DMS153 (cell line): ENCODE results near the gene ZNFX1.

Source experiments
- DNase-seq: peaks from one replicate; lab custom pipeline; 2025; lab: John Stamatoyannopoulos, UW

The ZNFX1 gene

DNA sequence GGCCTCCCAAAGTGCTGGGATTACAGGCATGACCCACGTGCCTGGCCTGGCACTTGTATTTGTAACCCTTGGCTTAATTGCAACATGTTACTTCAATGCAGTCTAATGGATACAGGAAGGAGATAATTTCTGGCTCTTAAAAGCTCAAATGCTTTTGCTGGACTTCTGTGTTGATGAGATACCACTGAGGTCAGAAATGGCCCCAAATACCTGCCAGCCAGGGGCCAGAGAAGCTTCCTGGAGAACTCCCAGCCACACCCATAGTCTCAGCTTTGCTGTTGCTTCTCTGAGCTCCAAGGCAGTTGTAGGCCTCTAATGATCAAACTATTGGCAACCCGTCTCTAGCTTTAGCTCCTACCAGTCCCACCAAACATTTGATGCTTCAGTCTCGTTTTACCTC is 14.2 kb upstream of the ZNFX1 start:
- no peak for DNase-seq

DNA sequence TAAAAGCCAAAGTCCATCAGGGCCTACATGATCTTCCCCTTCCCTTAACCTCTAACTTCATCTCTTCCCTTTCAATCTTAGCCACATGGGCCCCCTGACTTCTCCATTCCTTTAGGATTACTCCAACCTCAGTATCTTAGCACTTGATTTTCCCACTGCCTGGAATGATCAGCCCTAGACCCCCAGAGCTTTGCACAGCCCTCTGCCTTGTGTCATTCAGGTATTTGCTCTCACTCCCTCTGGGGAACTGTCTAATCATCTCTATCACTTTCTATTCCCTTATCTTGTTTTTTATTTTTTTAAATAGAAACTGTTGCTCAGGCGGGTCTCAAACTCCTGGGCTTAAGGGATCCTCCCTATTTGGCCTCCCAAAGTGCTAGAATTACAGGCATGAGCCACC is 13.3 kb upstream of the ZNFX1 start:
- no peak for DNase-seq

DNA sequence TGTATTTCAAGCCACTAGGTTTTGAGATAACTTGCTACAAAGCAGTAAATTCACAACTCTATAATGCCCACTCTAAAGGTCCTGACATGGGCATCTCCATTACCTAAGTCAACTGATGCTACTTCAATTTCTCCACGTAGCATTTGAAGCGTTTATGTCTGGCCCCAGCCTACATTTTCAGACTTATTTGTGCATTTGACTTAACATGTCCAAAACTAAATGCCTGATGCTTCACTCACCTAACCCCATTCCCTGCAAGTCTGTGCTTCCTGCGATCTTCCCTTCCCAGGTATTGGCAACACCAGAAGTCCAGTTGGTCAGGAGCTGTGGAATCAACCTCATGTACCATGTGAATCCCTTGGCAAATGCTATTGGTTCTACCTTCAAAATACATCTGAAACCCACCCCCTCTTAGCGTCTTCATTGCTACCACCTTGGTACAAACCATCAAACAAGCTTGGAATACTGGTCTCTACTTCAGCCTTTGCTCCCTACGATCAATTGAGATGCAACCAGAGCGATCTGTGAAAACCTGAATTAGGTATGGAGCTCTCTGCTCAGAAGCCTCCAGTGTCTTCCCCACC is 12.8 kb upstream of the ZNFX1 start:
- no peak for DNase-seq

GRCh38 chr20:49288784-49289696 is 11.2 kb upstream of the ZNFX1 start:
- DNase-seq, result peak; percentile 7

DNA sequence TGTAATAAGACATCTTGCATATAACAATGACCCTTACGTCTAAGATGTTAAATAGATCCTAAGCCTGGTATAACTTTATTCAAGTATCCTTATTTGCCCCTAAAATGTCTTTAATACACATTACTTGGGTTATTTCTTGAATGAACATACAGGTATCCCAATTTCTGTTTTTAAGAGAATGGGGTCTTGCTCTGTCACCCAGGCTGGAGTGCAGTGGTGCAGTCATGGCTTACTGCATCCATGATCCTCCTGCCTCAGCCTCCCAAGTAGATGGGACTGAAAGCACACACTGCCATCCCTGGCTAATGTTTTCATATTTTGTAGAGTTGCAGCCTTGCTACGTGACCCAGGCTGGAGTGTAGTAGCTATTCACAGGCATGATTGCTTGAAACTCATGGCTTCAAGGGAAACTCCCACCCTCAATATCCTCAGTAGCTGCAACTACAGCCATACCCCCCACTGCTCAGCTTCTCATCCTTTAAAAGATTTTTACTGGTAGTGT is 10.4 kb upstream of the ZNFX1 start:
- DNase-seq, result no peak

- DNase-seq, result no peak
These were observed 9.8 kb upstream of the ZNFX1 start for GRCh38 chr20:49287555-49288249.

GRCh38 chr20:49286689-49287551 is 9.1 kb upstream of the ZNFX1 start:
- DNase-seq, result no peak

DNA sequence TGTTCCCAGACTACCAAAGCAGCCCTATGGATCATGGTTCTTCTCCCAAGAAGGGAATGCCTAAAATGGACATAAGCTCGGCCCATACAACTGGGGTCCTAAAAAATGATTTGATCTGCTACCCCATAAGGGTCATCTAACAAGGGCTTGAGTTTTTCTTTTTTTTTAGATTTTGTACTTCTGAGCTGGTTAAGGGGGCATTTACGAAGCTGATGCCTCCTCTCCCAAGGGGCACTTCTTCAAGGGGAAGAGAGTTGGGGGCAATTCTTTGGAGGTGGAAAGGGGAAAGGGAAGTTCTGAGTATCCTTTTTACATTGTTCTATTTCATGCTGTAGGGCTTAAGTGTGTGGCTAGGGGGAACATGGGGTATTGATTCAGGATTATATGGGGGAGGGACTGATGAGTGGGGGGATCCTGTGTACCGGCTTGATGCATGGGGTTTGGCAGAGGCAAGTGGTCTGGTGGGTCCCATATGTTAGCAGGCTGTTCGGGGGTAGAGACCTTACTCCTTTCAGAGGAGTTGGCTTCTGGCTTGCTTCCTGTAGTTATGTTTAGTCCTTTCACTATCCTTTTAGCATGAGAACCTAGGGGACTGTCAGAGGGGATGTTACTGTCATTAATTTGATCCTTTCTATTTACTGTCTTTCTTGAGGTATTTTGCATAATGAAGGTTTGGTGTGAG is 8.1 kb upstream of the ZNFX1 start:
- DNase-seq, result no peak

DNA sequence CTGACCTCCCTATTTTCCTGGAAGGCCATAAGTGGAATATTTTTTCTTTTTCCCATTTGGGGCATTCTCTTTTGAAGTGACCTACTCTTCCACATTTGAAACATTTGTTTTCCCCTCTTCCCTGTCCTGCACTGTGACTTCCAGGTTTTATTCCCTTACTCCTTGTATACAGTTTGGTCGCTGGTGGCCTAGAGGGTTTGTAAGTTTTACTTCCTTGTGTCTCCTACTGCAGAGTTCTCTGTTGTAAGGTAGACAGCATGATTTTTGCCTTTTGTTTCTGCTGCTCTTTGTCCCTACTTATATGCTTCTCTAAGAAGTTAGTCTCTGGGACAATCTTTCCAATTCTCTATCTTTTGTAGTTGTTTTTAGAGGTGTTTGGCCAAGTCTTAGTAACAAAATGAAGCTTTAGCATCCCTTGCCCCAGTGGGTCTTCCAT is 7.4 kb upstream of the ZNFX1 start:
- DNase-seq, result no peak

- DNase-seq, result no peak
These were observed 7.0 kb upstream of the ZNFX1 start for GRCh38 chr20:49284818-49285217.

DNA sequence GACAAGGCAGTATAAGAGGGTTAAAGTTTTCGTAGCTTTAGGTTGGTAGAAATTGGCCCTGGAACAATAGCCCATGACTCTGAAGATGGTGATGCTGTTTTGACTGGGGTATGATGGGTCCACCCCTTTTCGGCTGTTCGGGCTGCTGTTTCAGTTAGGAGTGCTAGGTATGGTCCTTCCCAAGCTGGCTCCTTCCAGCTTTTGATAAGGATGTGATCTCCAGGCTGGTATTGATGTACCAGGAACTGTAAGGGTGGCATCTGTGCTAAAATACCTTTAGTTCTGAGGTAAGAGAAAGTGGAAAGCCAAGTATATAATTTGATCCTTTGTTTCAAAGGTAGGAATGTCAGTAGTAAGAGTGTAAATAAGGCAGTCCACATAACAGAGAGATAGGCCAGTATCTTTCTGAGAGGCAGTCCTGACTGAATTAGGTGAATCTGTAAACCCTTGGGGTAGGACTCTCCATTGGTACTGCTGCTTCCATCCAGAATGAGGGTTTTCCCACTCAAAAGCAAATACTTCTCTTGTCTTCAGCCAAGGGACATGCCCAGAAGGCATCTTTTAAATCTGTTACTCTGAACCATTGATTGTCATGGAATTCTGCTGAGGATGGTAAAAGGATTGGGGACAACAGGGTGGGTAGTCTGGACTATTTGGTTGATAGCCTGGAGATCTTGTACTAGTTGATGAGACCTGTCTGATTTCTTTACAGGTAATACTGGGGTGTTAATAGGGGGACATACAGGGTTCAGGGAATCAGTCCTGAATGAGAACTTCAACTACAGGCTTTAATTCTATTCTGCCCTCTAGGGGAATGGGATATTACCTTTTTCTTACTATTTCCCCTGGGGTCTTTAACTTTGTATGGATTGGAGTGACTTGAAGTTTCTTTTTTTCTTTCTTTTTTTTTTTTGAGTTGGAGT is 6.1 kb upstream of the ZNFX1 start:
- DNase-seq, result no peak

GRCh38 chr20:49283176-49283702 is 5.4 kb upstream of the ZNFX1 start:
- no peak for DNase-seq

DNA sequence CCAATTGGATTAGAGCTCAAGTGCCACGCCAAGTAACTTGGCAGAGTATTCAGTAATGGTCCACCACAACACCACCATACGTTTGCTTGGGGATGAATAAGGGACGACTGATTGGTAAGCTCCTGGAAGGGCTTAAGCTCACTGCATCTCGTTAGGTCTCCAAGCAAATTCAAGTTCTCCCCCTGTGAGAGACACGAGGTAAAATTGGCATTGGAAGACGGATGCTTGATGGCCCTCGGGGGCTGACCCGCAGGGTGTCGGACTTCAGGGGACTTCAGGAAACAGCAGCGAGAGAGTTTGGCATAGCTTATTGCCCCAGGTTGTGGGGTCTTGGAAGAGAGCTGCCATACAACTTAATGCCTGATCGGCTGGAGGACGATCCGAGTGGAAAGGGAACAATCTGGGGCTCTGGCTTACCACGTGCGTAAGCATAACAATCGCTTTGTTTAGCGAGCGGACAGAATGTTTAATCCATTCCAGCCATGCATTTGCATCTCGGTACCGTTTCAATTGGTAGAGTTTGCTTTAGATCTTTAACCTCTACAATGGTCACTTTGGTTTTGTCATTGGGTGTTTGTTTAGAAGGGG is 4.8 kb upstream of the ZNFX1 start:
- no peak for DNase-seq

GRCh38 chr20:49281913-49282467 is 4.1 kb upstream of the ZNFX1 start:
- no peak for DNase-seq

GRCh38 chr20:49281059-49281912 is 3.4 kb upstream of the ZNFX1 start:
- DNase-seq, result no peak

DNA sequence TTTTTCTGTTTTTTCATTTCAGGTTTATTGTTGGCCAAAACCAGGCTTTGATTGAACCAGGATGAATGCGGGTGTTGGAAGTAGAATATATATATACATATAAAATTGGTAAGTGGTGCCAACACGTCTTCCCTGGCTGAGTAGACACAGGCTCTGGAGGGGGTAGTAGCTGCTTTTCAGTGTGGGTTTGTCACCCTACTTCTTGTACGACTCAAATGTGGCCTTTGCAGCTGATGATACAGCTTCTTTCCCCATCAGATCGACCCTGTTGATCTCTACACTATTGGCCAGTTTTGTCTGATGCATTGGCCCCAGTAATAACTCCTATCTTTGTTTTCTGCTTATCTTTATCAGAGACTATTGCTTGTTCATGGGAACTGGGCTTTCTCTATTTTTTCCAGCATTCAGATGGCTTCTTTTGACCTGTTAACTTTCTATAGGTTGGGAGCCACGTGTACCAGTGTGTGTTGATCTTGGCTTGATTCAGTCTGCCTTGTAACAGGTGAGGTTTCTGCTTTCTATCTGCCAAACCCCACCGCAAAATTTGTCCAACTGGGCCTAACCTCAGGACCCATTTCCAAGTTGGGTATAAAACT is 2.7 kb upstream of the ZNFX1 start:
- DNase-seq, result no peak

GRCh38 chr20:49279677-49280462 is 2.0 kb upstream of the ZNFX1 start:
- DNase-seq, result no peak
